ENCODE measurements around the gene TLE5. TPM values are rescaled to one million over a fixed set of nuclear protein-coding genes. Genes with fewer than 3 reads are reported as not detected.

TLE5 gene
- 100 to 1,000 TPM; 635 to 655 TPM for total RNA-seq

GRCh38 chr19:3062165-3063105 is at the start of gene TLE5:
Gene TLE5 (minus strand): TSS chr19:3062495. CDS start chr19:3062200, 295 bp downstream.
- H3K4me3 Mint-ChIP-seq, result peak within 1 kb of the TSS; percentile 76
- H3K36me3 Mint-ChIP-seq (ENCODE audit: low read depth), result peaks cover 27% of the 10 kb centered on the region
- peak; percentile 66 for ATAC-seq
- peak; percentile 71 for DNase-seq
- H3K4me1 Mint-ChIP-seq (ENCODE audit: low read depth), result peaks cover 42% of the 10 kb centered on the region
- no peaks in the 10 kb centered on the region for H3K27me3 Mint-ChIP-seq (ENCODE audit: low read depth)
- H3K27ac Mint-ChIP-seq, result peak within 1 kb of the TSS; percentile 96
- ChIA-PET CTCF (interaction anchor here (1.0 kb wide), 1 partner anchor 41 kb away, joined by 5 read pairs; no protein-coding TSS in a partner anchor), POLR2A (interaction anchor here (0.9 to 5.0 kb wide), 4 partner anchors 10 to 107 kb away, joined by 3 to 23 read pairs (median 4); no protein-coding TSS in a partner anchor)
- no peaks in the 10 kb centered on the region for H3K9me3 Mint-ChIP-seq (ENCODE audit: insufficient read depth)

- H3K27me3 Mint-ChIP-seq (ENCODE audit: low read depth), result no peaks in the 10 kb centered on the region
Measured at GRCh38 chr19:3111586-3112247, 49.4 kb upstream of the TLE5 start.

GRCh38 chr19:3110126-3110825 is 48.0 kb upstream of the TLE5 start:
- DNase-seq, result no peak
- Mint-ChIP-seq H3K4me1 (ENCODE audit: low read depth) (peaks cover 8% of the 10 kb centered on the region), H3K27ac (no peak overlapping the region), H3K9me3 (ENCODE audit: insufficient read depth) (no peaks in the 10 kb centered on the region), H3K27me3 (ENCODE audit: low read depth) (no peaks in the 10 kb centered on the region), H3K4me3 (no peak overlapping the region), H3K36me3 (ENCODE audit: low read depth) (no peaks in the 10 kb centered on the region)
- CTCF ChIA-PET, result interaction anchor here (1.1 to 3.3 kb wide), 3 partner anchors 15 to 148 kb away, joined by 3 to 22 read pairs (median 3); no protein-coding TSS in a partner anchor
- ATAC-seq, result no peak
- POLR2A ChIA-PET, result no interaction called here

More at GRCh38 chr19:3111586-3112247, 49.4 kb upstream of the TLE5 start:
- no peak overlapping the region for H3K27ac Mint-ChIP-seq
- H3K36me3 Mint-ChIP-seq (ENCODE audit: low read depth), result no peaks in the 10 kb centered on the region
- ATAC-seq (no peak), DNase-seq (no peak)
- CTCF ChIA-PET, result interaction anchor here (1.3 kb wide), 1 partner anchor 21 kb away, joined by 3 read pairs; no protein-coding TSS in a partner anchor
- POLR2A ChIA-PET, result no interaction called here
- H3K9me3 Mint-ChIP-seq (ENCODE audit: insufficient read depth), result no peaks in the 10 kb centered on the region
- peaks cover 8% of the 10 kb centered on the region for H3K4me1 Mint-ChIP-seq (ENCODE audit: low read depth)
- no peak overlapping the region for H3K4me3 Mint-ChIP-seq

- Mint-ChIP-seq H3K4me1 (ENCODE audit: low read depth) (peaks cover 8% of the 10 kb centered on the region), H3K27ac (no peak overlapping the region), H3K36me3 (ENCODE audit: low read depth) (no peaks in the 10 kb centered on the region), H3K4me3 (no peak overlapping the region), H3K27me3 (ENCODE audit: low read depth) (no peaks in the 10 kb centered on the region), H3K9me3 (ENCODE audit: insufficient read depth) (no peaks in the 10 kb centered on the region)
- DNase-seq, result no peak
- POLR2A ChIA-PET, result no interaction called here
- no peak for ATAC-seq
- CTCF ChIA-PET, result interaction anchor here (1.1 to 3.3 kb wide), 5 partner anchors 26 to 461 kb away, joined by 3 to 22 read pairs (median 5); no protein-coding TSS in a partner anchor
Measured at GRCh38 chr19:3109491-3109890, 47.2 kb upstream of the TLE5 start.

DNA sequence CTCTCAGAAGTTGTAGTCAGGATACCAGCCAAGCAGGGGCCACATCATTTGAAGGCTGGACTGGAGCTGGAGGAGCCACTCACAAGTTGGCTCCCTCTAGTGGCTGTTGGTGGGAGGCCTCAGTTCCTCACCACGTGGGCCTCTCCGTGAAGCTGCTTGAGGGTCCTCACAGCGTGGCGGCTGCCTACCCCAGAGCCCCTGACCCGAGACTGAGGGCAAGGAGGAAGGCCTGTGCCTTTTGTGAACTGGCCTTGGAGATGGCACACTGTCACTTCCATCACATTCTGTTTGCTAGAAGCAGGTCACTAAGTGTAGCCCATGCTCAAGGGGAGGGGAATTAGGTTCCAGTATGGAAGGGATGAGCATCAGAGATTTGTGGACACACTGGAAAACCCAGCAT is 46.5 kb upstream of the TLE5 start:
- ChIA-PET POLR2A (interaction anchor here (0.9 kb wide), 1 partner anchor 47 kb away, joined by 3 read pairs; the partner anchor contains the start of gene TLE5), CTCF (interaction anchor here (0.6 to 3.3 kb wide), 30 partner anchors 8 to 460 kb away, joined by 3 to 22 read pairs (median 4); partner anchors contain the start of gene TLE6)
- Mint-ChIP-seq H3K9me3 (ENCODE audit: insufficient read depth) (no peaks in the 10 kb centered on the region), H3K27ac (no peak overlapping the region), H3K36me3 (ENCODE audit: low read depth) (no peaks in the 10 kb centered on the region), H3K4me3 (no peak overlapping the region), H3K4me1 (ENCODE audit: low read depth) (peaks cover 15% of the 10 kb centered on the region), H3K27me3 (ENCODE audit: low read depth) (no peaks in the 10 kb centered on the region)
- DNase-seq (peak; percentile 80), ATAC-seq (peak; percentile 81)

GRCh38 chr19:3107658-3108057 is 45.4 kb upstream of the TLE5 start:
- Mint-ChIP-seq H3K36me3 (ENCODE audit: low read depth) (no peaks in the 10 kb centered on the region), H3K9me3 (ENCODE audit: insufficient read depth) (no peaks in the 10 kb centered on the region), H3K4me3 (no peak overlapping the region), H3K4me1 (ENCODE audit: low read depth) (peaks cover 16% of the 10 kb centered on the region), H3K27me3 (ENCODE audit: low read depth) (no peaks in the 10 kb centered on the region), H3K27ac (no peak overlapping the region)
- ChIA-PET POLR2A (no interaction called here), CTCF (interaction anchor here (1.3 to 3.3 kb wide), 10 partner anchors 9 to 157 kb away, joined by 3 to 22 read pairs (median 7); partner anchors contain the start of gene TLE6)
- DNase-seq (no peak), ATAC-seq (no peak)

DNA sequence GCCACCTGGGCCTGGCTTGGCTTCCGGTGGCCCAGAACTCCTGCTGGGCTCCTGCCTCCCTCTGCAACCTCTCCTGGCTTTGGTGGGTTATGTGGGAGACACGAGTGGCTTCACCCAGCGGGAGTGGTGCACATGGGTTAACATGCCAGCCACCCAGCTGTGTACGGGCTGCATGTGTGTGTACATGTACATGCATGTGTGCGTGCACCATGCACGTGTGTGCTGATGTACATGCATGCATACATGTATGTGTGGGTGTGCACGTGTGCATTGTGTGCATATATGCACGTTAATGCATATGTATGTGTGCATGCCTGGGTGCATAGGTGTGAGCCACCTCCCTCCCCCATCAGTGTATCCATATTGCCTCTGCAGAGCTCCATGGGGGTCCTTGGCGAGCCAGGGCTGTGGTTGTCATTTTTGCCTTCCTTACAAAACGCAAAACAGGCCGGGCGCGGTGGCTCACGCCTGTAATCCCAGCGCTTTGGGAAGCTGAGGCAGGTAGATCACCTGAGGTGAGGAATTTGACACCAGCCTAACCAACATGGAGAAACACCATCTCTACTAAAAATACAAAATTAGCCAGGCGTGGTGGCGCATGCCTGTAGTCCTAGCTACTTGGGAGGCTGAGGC is 44.3 kb upstream of the TLE5 start:
- H3K4me1 Mint-ChIP-seq (ENCODE audit: low read depth), result peaks cover 16% of the 10 kb centered on the region
- no peaks in the 10 kb centered on the region for H3K36me3 Mint-ChIP-seq (ENCODE audit: low read depth)
- ChIA-PET POLR2A (interaction anchor here (0.6 kb wide), 1 partner anchor 334 kb away, joined by 3 read pairs; no protein-coding TSS in a partner anchor), CTCF (interaction anchor here (1.0 to 5.9 kb wide), 3 partner anchors 29 to 155 kb away, joined by 3 to 86 read pairs (median 22); no protein-coding TSS in a partner anchor)
- H3K4me3 Mint-ChIP-seq, result no peak overlapping the region
- no peaks in the 10 kb centered on the region for H3K27me3 Mint-ChIP-seq (ENCODE audit: low read depth)
- H3K27ac Mint-ChIP-seq, result no peak overlapping the region
- ATAC-seq, result no peak
- no peaks in the 10 kb centered on the region for H3K9me3 Mint-ChIP-seq (ENCODE audit: insufficient read depth)
- no peak for DNase-seq

DNA sequence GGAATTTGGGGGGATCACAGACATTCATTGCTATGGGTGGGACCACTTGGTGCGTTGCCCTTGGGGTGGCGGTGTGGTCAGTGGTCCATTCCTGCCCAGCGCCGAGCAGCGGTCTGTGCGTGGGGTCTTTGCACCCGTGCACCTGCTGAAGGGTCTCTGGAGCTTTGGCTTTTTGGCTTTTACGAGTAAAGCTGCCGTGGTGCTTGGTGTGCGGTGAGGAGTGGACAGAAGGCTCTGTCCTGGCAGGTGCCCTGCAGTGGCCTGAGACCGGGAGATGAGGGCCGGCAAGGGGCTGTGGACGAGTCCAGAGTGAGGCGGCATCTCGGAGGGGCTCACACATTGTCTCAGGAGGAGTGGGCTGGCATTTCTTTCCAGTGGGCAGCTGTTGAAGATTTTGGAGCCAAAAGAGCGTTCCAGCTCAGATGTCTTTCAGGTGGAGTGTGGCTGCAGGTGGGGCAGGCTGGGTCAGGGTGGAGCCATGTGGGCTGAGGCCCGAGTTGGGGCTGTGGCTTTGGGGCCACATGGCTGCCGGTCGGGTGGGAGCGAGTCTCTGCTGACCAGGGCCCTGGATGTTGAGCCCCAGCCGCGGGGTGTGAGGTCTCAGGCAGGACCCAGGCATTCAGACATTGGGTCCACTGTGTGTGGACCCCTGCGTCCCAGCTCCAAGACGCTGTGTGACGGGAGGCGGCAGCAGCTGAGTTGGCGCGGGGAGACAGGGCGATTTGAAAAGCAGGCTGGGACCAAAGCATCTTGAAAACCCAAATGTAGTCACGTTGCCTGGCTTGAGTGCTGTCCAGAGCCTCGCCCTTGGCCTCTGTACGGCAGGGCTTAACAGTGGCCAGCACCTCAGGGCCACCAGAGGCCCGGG is 43.6 kb upstream of the TLE5 start:
- no peak for ATAC-seq
- Mint-ChIP-seq H3K9me3 (ENCODE audit: insufficient read depth) (no peaks in the 10 kb centered on the region), H3K27ac (no peak overlapping the region), H3K4me3 (no peak overlapping the region), H3K4me1 (ENCODE audit: low read depth) (peaks cover 16% of the 10 kb centered on the region), H3K36me3 (ENCODE audit: low read depth) (no peaks in the 10 kb centered on the region), H3K27me3 (ENCODE audit: low read depth) (no peaks in the 10 kb centered on the region)
- CTCF ChIA-PET, result interaction anchor here (0.9 to 5.9 kb wide), 10 partner anchors 14 to 457 kb away, joined by 3 to 86 read pairs (median 26); no protein-coding TSS in a partner anchor
- POLR2A ChIA-PET, result interaction anchor here (0.6 kb wide), 1 partner anchor 334 kb away, joined by 3 read pairs; no protein-coding TSS in a partner anchor
- DNase-seq, result no peak

- ChIA-PET CTCF (interaction anchor here (1.0 to 5.9 kb wide), 32 partner anchors 9 to 457 kb away, joined by 3 to 86 read pairs (median 11); partner anchors contain the start of genes GNA11 and TLE6), POLR2A (interaction anchor here (1.4 kb wide), 1 partner anchor 28 kb away, joined by 3 read pairs; no protein-coding TSS in a partner anchor)
- Mint-ChIP-seq H3K36me3 (ENCODE audit: low read depth) (no peaks in the 10 kb centered on the region), H3K27me3 (ENCODE audit: low read depth) (peaks cover 4% of the 10 kb centered on the region), H3K27ac (no peak overlapping the region), H3K4me1 (ENCODE audit: low read depth) (peaks cover 16% of the 10 kb centered on the region), H3K4me3 (no peak overlapping the region), H3K9me3 (ENCODE audit: insufficient read depth) (no peaks in the 10 kb centered on the region)
- DNase-seq, result no peak
- ATAC-seq, result no peak
Measured at GRCh38 chr19:3104708-3104983, 42.4 kb upstream of the TLE5 start.

All from activated CD8-positive, alpha-beta T cell treated with anti-CD3 and anti-CD28 coated beads, Interleukin-2, amount 10 ng/mL, durations not matched to agents 7 days and 5 days (primary cell).